K562 (cell line): ENCODE data around the gene PHKA1. TPM values are rescaled to one million over a fixed set of nuclear protein-coding genes. Genes with fewer than 3 reads are reported as not detected.

Source experiments
- ARNT ChIP-seq, 2 experiments: fragments of 450-650 bp; IDR thresholded peaks; 2 replicates each; pipeline ENCODE4 v1.6.1; 2016; ENCODE audit warnings: mild to moderate bottlenecking in 1 of 2
- CAMTA2 ChIP-seq: fragments of 250-450 bp; sonication (Bioruptor Pico); conservative IDR thresholded peaks from 2 replicates; pipeline ENCODE4 v1.5.1; 2022
- CCNT2 ChIP-seq: IDR thresholded peaks from 2 replicates; pipeline ENCODE4 v1.6.1; 2011; ENCODE audit warnings: borderline replicate concordance, low read depth, mild to moderate bottlenecking, moderate library complexity, mixed read lengths, low read length; ENCODE audit not compliant: insufficient read length; ENCODE audit errors: extremely low read depth
- CHD1 ChIP-seq: fragments of 200-600 bp; sonication (generic); IDR thresholded peaks from one replicate; pipeline ENCODE4 v1.6.1; 2012; ENCODE audit warnings: mild to moderate bottlenecking, moderate library complexity, low read length, inconsistent platforms
- DACH1 ChIP-seq: fragments of 450-650 bp; IDR thresholded peaks from 2 replicates; pipeline ENCODE4 v1.6.1; 2018; ENCODE audit not compliant: partially characterized antibody
- HDAC2 ChIP-seq: fragments of 450-650 bp; IDR thresholded peaks from 2 replicates; pipeline ENCODE4 v1.6.1; 2016; ENCODE audit warnings: mild to moderate bottlenecking
- HOXB6 ChIP-seq: fragments of 250-450 bp; sonication (Bioruptor Pico); IDR thresholded peaks from 2 replicates; pipeline ENCODE4 v1.5.1; 2022; ENCODE audit warnings: mild to moderate bottlenecking, borderline replicate concordance
- IFI16 ChIP-seq: fragments of 250-450 bp; sonication (Bioruptor Pico); IDR thresholded peaks from 2 replicates; pipeline ENCODE4 v2.1.2; 2022; ENCODE audit warnings: mild to moderate bottlenecking, inconsistent platforms
- KDM5B ChIP-seq: fragments of 200-600 bp; sonication (generic); IDR thresholded peaks from 2 replicates; pipeline ENCODE4 v1.6.1; 2012; ENCODE audit warnings: low read depth, mild to moderate bottlenecking, moderate library complexity, low read length, control low read depth, inconsistent platforms; ENCODE audit not compliant: insufficient replicate concordance
- MAZ ChIP-seq, 2 experiments: fragments of 450-650 bp in 1 of 2; sonication (generic) in 1 of 2; formaldehyde crosslinking; IDR thresholded peaks in 1 of 2; conservative IDR thresholded peaks in 1 of 2; 2 replicates each; pipeline versions ENCODE4 v1.4.0 to v1.5.0; 2020; ENCODE audit warnings: mild to moderate bottlenecking in 1 of 2, missing genetic modification reagents in 1 of 2
- MEF2D ChIP-seq: conservative IDR thresholded peaks from 2 replicates; pipeline ENCODE4 v1.6.1; 2016; ENCODE audit warnings: low read depth, missing genetic modification characterization, missing compliant biosample characterization
- POLR2A ChIP-seq: fragments of 450-650 bp; conservative IDR thresholded peaks from 2 replicates; pipeline ENCODE4 v1.6.1; 2016
- TRIM24 ChIP-seq, 2 experiments: fragments of 450-650 bp; IDR thresholded peaks; 2 replicates each; pipeline ENCODE4 v1.6.1; 2016
- ZNF146 ChIP-seq: IDR thresholded peaks from one replicate; pipeline ENCODE4 v1.6.1; 2018; ENCODE audit warnings: missing compliant biosample characterization; ENCODE audit not compliant: unreplicated experiment
- ZNF23 ChIP-seq: fragments of 250-450 bp; sonication (Bioruptor Pico); IDR thresholded peaks from 2 replicates; pipeline ENCODE4 v1.4.0; 2020; ENCODE audit warnings: mild to moderate bottlenecking
- ZNF347 ChIP-seq: fragments of 450-650 bp; formaldehyde crosslinking; IDR thresholded peaks from 2 replicates; pipeline ENCODE4 v1.4.0; 2020; ENCODE audit warnings: low read depth, mild to moderate bottlenecking, moderate library complexity
- polyA plus RNA-seq, 8 experiments: library from polyadenylated mRNA; depleted of rRNA in 4 of 8; stranded (reverse) in 5 of 8; unstranded in 3 of 8; fragments of >200 nt; fragmentation: Nextera tagmentation in 2 of 8; fragmentation: Illumina TruSeq in 1 of 8; extraction: Ambion mirVana in 2 of 8; extraction: Trizol in 1 of 8; gene quantifications; 2 replicates each; pipeline versions ENCODE4 v1.2.1 to v1.2.3, GENCODE V29; 2011 to 2014; ENCODE audit warnings: inconsistent platforms in 1 of 8, missing spikeins in 1 of 8
- total RNA-seq, 7 experiments: library from RNA; depleted of rRNA in 6 of 7; stranded (reverse); fragments of >200 nt in 6 of 7; fragmentation: Illumina TruSeq in 2 of 7; extraction: Trizol in 2 of 7; gene quantifications; 2 replicates each; pipeline versions ENCODE4 v1.2.1 to v1.2.3, GENCODE V29; 2011 to 2021; ENCODE audit warnings: low replicate concordance in 1 of 7
- TF ChIP-seq, protein P1 (sequence below), 3 experiments: fragments of 200-800 bp in 1 of 3; sonication (Bioruptor generic) in 1 of 3; sonication (generic) in 1 of 3; formaldehyde crosslinking in 1 of 3; IDR thresholded peaks; 2 replicates each; pipeline versions ENCODE4 v1.6.1 to v1.8.0; 2016 to 2022; ENCODE audit warnings: mild to moderate bottlenecking in 2 of 3, missing compliant biosample characterization in 2 of 3, missing genetic modification characterization in 2 of 3, missing genetic modification reagents in 1 of 3
- TF ChIP-seq, protein P2 (sequence below): IDR thresholded peaks from 3 replicates; pipeline ENCODE4 v1.6.1; 2011; ENCODE audit warnings: borderline replicate concordance, mild to moderate bottlenecking; ENCODE audit not compliant: insufficient read length, insufficient read depth
- TF ChIP-seq, protein P3 (sequence below): fragments of 250-450 bp; sonication (Bioruptor Pico); IDR thresholded peaks from 2 replicates; pipeline ENCODE4 v1.8.0; 2021; ENCODE audit warnings: moderate library complexity, mild to moderate bottlenecking, inconsistent platforms
- TF ChIP-seq, protein P4 (sequence below): sonication (generic); formaldehyde crosslinking; IDR thresholded peaks from 2 replicates; pipeline ENCODE4 v1.8.1; 2023; ENCODE audit warnings: mild to moderate bottlenecking, missing genetic modification reagents
- TF ChIP-seq, protein P5 (sequence below): fragments of 250-450 bp; sonication (Bioruptor Pico); IDR thresholded peaks from 2 replicates; pipeline ENCODE4 v1.8.0; 2021; ENCODE audit warnings: mild to moderate bottlenecking, moderate library complexity

The PHKA1 gene
- total and polyA plus RNA-seq, 9 of the 15 experiments (the other 6 are each of a cell fraction or from before 2014, with no cell fraction given) = 2.4 to 9.6 (median 5.8) TPM

DNA sequence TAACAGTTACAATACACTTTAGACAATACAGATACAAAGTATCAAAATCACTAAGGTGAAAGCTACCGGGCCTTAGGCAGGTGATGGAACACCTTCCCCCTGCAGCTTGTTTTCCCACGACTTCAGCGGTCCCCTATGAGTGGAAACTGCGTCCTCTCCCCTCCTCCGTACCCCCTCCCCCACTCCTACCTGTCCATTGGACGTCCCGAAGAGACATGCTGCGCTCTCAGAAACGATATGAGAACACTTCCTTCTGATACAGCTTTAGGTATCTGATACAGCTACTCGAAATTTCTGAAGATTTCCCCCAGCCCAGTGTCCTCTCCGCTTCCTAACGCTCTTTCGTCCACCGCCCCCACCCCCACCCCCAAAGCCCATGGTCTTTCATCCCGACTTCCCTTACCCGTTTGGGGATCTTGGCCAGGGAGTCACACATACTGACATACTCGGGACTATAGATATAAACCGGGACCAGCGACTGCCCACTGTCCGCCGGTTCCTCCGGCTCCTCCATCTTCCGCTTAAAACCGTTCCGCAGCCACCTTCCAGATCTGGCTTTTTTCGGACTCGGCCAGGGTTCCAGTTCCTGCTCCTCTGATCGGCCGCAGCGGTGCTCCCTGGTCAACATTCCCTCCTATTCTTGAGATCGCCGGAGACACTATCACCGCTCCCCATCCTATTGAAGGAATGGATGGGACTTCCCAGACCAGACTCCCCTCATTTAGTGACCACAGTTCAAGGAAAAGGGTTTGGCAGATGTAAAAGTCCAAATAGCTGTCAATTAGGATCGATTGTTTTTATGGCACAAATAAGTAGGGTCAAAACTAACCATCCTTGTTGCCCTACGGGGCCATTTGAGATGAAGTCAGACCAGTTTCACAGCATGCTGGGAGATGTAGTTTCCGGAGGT is 141.6 kb downstream of the PHKA1 start, which contains the start of gene HDAC8 (continued):
- TF ChIP-seq, protein P1, sequence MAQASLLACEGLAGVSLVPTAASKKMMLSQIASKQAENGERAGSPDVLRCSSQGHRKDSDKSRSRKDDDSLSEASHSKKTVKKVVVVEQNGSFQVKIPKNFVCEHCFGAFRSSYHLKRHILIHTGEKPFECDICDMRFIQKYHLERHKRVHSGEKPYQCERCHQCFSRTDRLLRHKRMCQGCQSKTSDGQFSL (CRISPR knock-in tag; IDR thresholded peaks at IDR 0.05) = no peak
- TF ChIP-seq, protein P1 (tag; IDR thresholded peaks at IDR 0.05) = no peak
- no peak for TF ChIP-seq CAMTA2 (CRISPR knock-in tag)
- peak; percentile 75 to 85; a peak in 2 of 4 replicates for TF ChIP-seq ARNT (IDR thresholded peaks at IDR 0.05)
- no peak for TF ChIP-seq HOXB6
- peak; percentile 59 for TF ChIP-seq POLR2A
- TF ChIP-seq ZNF146 (CRISPR knock-in tag) = no peak
- TF ChIP-seq, protein P2, sequence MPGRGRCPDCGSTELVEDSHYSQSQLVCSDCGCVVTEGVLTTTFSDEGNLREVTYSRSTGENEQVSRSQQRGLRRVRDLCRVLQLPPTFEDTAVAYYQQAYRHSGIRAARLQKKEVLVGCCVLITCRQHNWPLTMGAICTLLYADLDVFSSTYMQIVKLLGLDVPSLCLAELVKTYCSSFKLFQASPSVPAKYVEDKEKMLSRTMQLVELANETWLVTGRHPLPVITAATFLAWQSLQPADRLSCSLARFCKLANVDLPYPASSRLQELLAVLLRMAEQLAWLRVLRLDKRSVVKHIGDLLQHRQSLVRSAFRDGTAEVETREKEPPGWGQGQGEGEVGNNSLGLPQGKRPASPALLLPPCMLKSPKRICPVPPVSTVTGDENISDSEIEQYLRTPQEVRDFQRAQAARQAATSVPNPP = no peak
- no peak for TF ChIP-seq KDM5B
- peak; percentile 36 for TF ChIP-seq DACH1
- no peak for TF ChIP-seq CHD1
- TF ChIP-seq TRIM24 (IDR thresholded peaks at IDR 0.05) = peak in 1 of 2 experiments; percentile 99; a peak in 2 of 4 replicates
- TF ChIP-seq, protein P3, sequence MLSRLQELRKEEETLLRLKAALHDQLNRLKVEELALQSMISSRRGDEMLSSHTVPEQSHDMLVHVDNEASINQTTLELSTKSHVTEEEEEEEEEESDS = no peak
- no peak for TF ChIP-seq MEF2D
- TF ChIP-seq IFI16 = no peak
- TF ChIP-seq, protein P4, sequence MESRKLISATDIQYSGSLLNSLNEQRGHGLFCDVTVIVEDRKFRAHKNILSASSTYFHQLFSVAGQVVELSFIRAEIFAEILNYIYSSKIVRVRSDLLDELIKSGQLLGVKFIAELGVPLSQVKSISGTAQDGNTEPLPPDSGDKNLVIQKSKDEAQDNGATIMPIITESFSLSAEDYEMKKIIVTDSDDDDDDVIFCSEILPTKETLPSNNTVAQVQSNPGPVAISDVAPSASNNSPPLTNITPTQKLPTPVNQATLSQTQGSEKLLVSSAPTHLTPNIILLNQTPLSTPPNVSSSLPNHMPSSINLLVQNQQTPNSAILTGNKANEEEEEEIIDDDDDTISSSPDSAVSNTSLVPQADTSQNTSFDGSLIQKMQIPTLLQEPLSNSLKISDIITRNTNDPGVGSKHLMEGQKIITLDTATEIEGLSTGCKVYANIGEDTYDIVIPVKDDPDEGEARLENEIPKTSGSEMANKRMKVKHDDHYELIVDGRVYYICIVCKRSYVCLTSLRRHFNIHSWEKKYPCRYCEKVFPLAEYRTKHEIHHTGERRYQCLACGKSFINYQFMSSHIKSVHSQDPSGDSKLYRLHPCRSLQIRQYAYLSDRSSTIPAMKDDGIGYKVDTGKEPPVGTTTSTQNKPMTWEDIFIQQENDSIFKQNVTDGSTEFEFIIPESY (CRISPR knock-in tag) = no peak
- no peak; a peak in 1 of 4 replicates for TF ChIP-seq MAZ (CRISPR knock-in tag; conservative IDR thresholded peaks at IDR 0.05 in 1 of 2, IDR thresholded peaks at IDR 0.05 in 1 of 2)
- no peak for TF ChIP-seq ZNF23 (CRISPR knock-in tag)
- peak; percentile 67 for TF ChIP-seq HDAC2
- TF ChIP-seq, protein P5, sequence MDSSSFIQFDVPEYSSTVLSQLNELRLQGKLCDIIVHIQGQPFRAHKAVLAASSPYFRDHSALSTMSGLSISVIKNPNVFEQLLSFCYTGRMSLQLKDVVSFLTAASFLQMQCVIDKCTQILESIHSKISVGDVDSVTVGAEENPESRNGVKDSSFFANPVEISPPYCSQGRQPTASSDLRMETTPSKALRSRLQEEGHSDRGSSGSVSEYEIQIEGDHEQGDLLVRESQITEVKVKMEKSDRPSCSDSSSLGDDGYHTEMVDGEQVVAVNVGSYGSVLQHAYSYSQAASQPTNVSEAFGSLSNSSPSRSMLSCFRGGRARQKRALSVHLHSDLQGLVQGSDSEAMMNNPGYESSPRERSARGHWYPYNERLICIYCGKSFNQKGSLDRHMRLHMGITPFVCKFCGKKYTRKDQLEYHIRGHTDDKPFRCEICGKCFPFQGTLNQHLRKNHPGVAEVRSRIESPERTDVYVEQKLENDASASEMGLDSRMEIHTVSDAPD (CRISPR knock-in tag) = no peak
- no peak for TF ChIP-seq ZNF347 (CRISPR knock-in tag)
- no peak for TF ChIP-seq CCNT2
